GM10847 (cell line): ENCODE data around the gene CADM1.

ENCODE experiments used
- POLR2A ChIP-seq: IDR thresholded peaks from 2 replicates; pipeline ENCODE4 v1.6.1; 2011; ENCODE audit not compliant: insufficient read length; ENCODE audit errors: extremely low read depth

CADM1 gene

DNA sequence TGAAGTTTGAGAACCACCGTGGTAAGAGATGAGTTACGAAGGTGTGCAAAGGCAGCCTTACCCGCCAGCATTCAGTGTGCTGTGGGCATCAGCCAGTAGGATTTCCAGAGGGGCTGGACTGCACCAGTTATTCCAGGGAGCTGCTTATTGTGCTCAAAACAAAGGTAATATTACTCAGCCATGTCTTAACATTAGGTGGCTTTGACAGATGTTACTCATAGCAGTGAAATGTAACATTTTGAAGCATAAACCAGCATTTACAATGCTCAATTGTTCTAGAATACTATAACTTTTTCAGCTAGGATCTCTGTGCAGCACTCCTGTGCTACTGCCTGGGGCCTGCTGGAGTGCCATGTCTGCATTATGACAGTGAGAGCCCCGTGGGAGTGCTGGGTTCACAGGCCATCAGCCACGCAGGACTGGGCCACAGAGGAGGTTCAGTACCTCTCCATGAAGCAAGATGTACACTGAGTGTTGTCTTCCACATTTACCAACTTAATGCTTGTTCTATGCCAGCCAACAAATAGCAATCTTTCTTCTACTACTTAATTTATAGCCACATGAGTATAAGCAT lies 238.1 kb downstream of the CADM1 start:
- TF ChIP-seq POLR2A = no peak

GRCh38 chr11:115263799-115264656 lies 240.2 kb downstream of the CADM1 start:
- TF ChIP-seq POLR2A = no peak

DNA sequence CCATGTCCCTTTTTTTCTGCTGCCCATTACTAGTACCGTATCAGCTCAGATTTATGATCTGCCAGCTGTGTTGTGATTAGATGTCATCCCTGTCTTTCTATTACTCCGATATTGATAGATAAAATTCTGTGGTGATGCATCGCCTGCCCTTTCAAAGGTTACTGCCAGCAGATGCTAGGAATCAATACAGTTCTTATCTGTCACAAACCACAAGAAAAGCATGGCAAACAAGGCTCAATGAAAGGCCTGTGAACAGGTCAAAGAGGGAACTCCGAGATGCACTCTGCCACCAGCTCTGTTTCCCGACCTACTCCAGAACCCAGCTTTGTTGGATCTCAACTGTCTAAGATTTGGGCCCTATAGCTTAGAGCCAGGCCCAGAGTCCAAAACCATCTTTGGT lies 246.0 kb downstream of the CADM1 start:
- no peak for TF ChIP-seq POLR2A

- TF ChIP-seq POLR2A = no peak
Measured at GRCh38 chr11:115257678-115258077, 246.5 kb downstream of the CADM1 start.

- TF ChIP-seq POLR2A = no peak
Measured at GRCh38 chr11:115257270-115257669, 246.9 kb downstream of the CADM1 start.

GRCh38 chr11:115256397-115257197 lies 247.6 kb downstream of the CADM1 start:
- no peak for TF ChIP-seq POLR2A

DNA sequence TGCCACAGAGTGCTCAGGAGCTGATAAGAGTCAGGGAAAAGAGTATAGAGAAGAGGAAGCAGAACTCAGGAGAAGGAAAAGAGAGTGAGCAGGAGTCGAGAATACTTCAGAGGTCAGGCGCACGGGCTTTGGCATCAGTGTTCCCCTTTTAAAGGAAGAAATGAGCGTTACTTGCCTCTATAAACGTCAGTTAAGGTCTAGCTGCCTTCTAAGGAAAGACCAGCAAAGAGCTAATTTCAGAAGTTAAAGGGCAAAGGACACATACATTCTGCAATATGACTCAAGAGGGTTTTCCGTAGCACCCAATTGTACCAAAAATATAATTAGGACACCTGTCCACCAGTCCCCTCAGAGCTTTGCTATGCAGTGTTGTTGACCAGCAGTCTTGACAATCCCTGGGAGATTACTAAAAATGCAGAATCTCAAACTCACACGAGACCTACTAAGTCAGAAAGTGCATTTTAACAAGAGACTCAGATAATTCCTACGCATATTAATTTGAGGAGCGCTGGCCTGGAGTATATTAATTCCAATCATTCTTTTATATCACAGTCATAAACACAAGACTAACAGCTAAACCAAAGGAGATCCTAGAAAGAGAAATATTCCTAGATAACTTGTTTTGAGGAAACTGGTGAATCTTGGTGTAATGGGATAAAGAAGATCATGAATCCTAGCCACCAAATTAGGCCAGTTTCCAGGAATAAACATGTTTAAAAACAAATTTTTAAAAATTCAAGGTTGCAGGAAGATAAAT lies 249.0 kb downstream of the CADM1 start:
- TF ChIP-seq POLR2A = no peak

DNA sequence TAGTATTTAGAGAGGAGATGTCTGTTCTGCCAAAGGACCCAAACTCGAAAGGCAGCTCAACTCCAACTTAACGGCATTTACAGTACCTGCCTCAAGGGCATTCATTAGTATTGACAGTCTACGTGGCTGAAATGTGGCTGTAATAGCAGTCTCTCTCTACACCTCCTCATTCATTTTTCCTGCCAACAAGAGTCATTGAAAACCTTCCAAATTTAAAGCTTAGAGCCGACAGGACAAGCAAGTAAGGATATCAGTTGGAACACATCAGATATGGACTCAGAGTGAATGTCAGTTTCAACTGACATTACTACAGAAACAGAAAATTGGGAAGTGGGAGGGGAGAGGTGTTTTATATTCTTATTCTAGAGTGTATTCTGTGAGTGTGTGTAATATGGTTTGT lies 253.1 kb downstream of the CADM1 start:
- TF ChIP-seq POLR2A = no peak

DNA sequence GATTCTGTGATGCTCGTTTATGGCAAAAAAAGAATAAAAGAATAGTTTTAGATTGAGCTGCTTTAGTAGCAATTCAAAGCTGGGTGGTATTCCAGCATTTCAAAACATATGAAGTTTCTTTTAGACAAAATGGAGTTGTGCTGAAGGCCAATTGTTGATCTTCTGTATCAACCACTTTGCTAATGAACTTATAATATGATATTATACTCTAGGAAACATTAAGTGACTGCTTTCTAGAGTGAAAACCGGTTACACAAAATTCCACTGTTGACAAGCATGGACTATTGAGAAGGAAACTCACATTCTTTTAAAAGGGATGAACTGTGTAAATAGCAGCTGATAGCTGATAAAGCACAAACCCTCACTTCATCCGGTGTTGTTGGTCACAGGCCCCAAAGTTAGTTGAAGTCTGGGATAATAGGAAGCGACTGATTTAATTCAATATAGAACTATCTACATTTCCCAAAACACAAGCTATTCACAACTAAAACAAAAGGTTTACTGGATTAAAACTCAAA lies 255.1 kb downstream of the CADM1 start:
- no peak for TF ChIP-seq POLR2A

GRCh38 chr11:115247953-115248352 lies 256.3 kb downstream of the CADM1 start:
- TF ChIP-seq POLR2A = no peak

- TF ChIP-seq POLR2A = no peak
Measured at GRCh38 chr11:115247361-115247760, 256.9 kb downstream of the CADM1 start.

DNA sequence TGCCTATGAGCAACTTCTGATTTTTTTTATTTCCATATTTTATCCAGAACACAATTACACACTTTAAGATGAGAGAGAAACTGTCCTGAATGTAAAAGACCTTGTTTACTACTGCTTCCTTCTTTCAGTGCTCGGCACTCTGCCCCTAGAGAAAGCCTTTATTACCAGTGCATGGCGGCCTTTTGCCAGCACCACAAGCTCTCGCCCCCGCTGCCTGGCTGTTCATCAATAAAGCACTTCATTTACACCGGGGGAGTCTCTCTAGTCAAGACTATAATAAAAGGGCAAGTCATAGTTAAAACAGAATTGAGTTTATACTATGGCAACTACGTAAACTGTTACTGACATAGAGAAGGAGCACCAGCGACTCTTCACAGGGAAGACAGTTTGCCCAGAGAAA lies 259.5 kb downstream of the CADM1 start:
- TF ChIP-seq POLR2A = no peak

GRCh38 chr11:115244296-115244695 lies 259.9 kb downstream of the CADM1 start:
- no peak for TF ChIP-seq POLR2A

- no peak for TF ChIP-seq POLR2A
Measured at GRCh38 chr11:115242982-115243381, 261.2 kb downstream of the CADM1 start.

DNA sequence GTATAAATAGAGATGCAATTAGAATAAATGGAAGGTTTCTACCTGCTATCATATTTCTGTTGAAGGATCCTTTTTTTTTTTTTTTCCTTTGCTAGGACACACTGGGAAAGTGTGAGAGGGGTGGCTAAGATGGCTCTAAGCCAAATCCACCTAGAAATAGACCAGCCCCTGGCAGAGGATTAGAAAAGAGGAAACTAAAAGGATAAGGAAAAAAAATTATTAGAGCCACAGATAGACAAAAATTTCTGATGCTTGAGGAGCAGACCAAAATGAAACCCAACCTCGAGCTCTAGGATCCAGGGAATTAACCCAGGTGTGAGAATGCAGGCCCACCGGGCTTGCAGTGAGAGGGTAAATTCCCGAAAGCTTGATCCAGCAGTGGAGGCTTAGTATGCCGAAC lies 262.3 kb downstream of the CADM1 start:
- TF ChIP-seq POLR2A = no peak
